Prostate gland (tissue), 2 donors: ENCODE measurements around the gene CNTN4. TPM values are rescaled to one million over a fixed set of nuclear protein-coding genes. Genes with fewer than 3 reads are reported as not detected.

Source experiments
- DNase-seq: peaks from one replicate; pipeline ENCODE4 v3.0.0-alpha.2; 2019; ENCODE audit warnings: low spot score
- H3K27ac ChIP-seq, 2 donors: fragments of 200-600 bp; sonication (generic); 2 replicates each; pipeline ENCODE4 v1.5.1; 2017 to 2019
- H3K27me3 ChIP-seq: fragments of 200-600 bp; sonication (generic); replicated peaks from 2 replicates; pipeline ENCODE4 v1.5.1; 2019; ENCODE audit not compliant: insufficient read depth
- H3K36me3 ChIP-seq, 2 donors: fragments of 200-600 bp; sonication (generic); 1 replicate in 1 of 2; 2 replicates in 1 of 2; pipeline versions ENCODE4 v1.5.1 to v1.8.1; 2017 to 2019
- H3K4me1 ChIP-seq: fragments of 200-600 bp; sonication (generic); replicated peaks from 2 replicates; pipeline ENCODE4 v1.5.1; 2019
- H3K4me3 ChIP-seq, 2 donors: fragments of 200-600 bp; sonication (generic); 2 replicates each; pipeline ENCODE4 v1.5.1; 2017 to 2019
- H3K9me3 ChIP-seq: fragments of 200-600 bp; sonication (generic); 2 replicates; pipeline ENCODE4 v1.5.1; 2017
- POLR2A ChIP-seq: fragments of 450-650 bp; IDR thresholded peaks from one replicate; pipeline ENCODE4 v1.6.1; 2016; ENCODE audit warnings: antibody characterized with exemption, mild to moderate bottlenecking
- POLR2AphosphoS5 ChIP-seq: sonication (generic); formaldehyde crosslinking; IDR thresholded peaks from one replicate; pipeline ENCODE4 v1.6.1; 2017; ENCODE audit warnings: antibody characterized with exemption
- WGBS: methylation state at CpG from one replicate; pipeline ENCODE4 v1.1.5; 2018; 5-methylcytosine and 5-hydroxymethylcytosine counted together
- intact Hi-C: fragments of 100-400 bp; cut with DNase I; formaldehyde crosslinking; loops from one replicate; pipeline ENCODE4 v1.14.2; 2022
- total RNA-seq, 2 donors: library from RNA; depleted of rRNA; stranded (reverse); fragments of >200 nt; gene quantifications; one replicate each; pipeline ENCODE4 v1.1.0, GENCODE V29; 2016
- TF ChIP-seq, protein P1 (sequence below), 4 experiments: fragments of 200-600 bp in 2 of 4; fragments of 450-650 bp in 2 of 4; sonication (generic) in 2 of 4; IDR thresholded peaks; 1 replicate in 3 of 4; 2 replicates in 1 of 4; pipeline ENCODE4 v1.5.1; 2016 to 2019; ENCODE audit warnings: antibody characterized with exemption in 4 of 4, mild to moderate bottlenecking in 2 of 4, moderate library complexity in 2 of 4

The CNTN4 gene
- total RNA-seq, 2 donors from 2014 or later: 1.5 to 5.7 TPM

GRCh38 chr3:2246873-2247648, 148.4 kb downstream of the CNTN4 start:
- Histone ChIP-seq H3K9me3 (no peaks in the 10 kb centered on the region), H3K4me1 (no peaks in the 10 kb centered on the region), H3K27me3 (no peaks in the 10 kb centered on the region), H3K4me3 (no peak overlapping the region), H3K27ac (no peak overlapping the region), H3K36me3 (no peaks in the 10 kb centered on the region)
- DNase-seq: no peak
- TF ChIP-seq POLR2AphosphoS5: no peak
- TF ChIP-seq, protein P1, sequence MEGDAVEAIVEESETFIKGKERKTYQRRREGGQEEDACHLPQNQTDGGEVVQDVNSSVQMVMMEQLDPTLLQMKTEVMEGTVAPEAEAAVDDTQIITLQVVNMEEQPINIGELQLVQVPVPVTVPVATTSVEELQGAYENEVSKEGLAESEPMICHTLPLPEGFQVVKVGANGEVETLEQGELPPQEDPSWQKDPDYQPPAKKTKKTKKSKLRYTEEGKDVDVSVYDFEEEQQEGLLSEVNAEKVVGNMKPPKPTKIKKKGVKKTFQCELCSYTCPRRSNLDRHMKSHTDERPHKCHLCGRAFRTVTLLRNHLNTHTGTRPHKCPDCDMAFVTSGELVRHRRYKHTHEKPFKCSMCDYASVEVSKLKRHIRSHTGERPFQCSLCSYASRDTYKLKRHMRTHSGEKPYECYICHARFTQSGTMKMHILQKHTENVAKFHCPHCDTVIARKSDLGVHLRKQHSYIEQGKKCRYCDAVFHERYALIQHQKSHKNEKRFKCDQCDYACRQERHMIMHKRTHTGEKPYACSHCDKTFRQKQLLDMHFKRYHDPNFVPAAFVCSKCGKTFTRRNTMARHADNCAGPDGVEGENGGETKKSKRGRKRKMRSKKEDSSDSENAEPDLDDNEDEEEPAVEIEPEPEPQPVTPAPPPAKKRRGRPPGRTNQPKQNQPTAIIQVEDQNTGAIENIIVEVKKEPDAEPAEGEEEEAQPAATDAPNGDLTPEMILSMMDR (IDR thresholded peaks at IDR 0.05): no peak
- TF ChIP-seq POLR2A: no peak
- WGBS: 73% methylated on average over 6 of the region's 6 CpGs
- intact Hi-C loops: no loop called here

DNA sequence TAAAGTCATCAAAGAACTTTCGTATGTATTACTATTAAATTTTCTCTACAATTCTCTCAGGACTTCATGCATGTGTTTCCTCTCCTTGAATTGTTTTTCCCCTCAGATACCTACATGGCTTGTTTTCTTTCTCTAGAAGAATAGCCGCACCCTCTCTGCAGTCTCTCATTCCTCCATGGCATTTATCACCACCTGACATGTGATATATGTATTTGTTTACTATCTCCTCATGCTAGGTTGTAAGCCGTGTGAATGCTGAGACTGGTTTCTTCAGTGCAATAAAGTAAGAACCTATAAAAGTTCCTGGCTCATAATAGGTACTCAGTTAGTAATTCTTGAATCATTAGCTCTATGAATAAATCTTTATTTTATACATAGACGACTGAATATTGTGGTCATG, 149.2 kb downstream of the CNTN4 start:
- Histone ChIP-seq H3K27me3 (no peaks in the 10 kb centered on the region), H3K9me3 (no peaks in the 10 kb centered on the region), H3K36me3 (no peaks in the 10 kb centered on the region), H3K27ac (no peak overlapping the region), H3K4me1 (no peaks in the 10 kb centered on the region), H3K4me3 (no peak overlapping the region)
- intact Hi-C loops: no loop called here
- WGBS: 46% methylated on average over 4 of the region's 4 CpGs
- TF ChIP-seq POLR2A (no peak), POLR2AphosphoS5 (no peak)
- TF ChIP-seq, protein P1 (IDR thresholded peaks at IDR 0.05): no peak
- no peak for DNase-seq

DNA sequence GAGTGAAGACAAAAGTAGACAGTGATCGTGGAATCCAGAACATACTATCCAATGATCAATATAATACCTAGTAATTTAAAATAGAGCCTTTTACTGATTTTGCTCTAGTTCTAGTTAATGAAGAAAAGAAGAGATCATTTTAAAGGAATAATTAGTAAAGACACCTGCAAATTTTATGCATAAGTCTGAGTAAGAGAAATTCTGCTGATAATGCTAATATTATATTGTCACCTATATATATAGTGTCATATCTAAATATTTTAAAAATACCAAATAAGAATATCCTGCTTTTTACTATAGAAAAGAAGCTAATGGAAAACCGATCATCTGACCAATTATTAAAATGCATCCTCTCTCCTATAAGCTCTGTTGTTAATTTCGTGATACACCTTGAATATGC, 152.1 kb downstream of the CNTN4 start:
- TF ChIP-seq POLR2AphosphoS5: no peak
- TF ChIP-seq POLR2A: no peak
- Histone ChIP-seq H3K36me3 (no peaks in the 10 kb centered on the region), H3K4me1 (no peaks in the 10 kb centered on the region), H3K27me3 (no peaks in the 10 kb centered on the region), H3K9me3 (no peaks in the 10 kb centered on the region), H3K4me3 (no peak overlapping the region), H3K27ac (no peak overlapping the region)
- intact Hi-C loops: no loop called here
- DNase-seq: no peak
- 92% methylated on average over 3 of the region's 3 CpGs for WGBS

DNA sequence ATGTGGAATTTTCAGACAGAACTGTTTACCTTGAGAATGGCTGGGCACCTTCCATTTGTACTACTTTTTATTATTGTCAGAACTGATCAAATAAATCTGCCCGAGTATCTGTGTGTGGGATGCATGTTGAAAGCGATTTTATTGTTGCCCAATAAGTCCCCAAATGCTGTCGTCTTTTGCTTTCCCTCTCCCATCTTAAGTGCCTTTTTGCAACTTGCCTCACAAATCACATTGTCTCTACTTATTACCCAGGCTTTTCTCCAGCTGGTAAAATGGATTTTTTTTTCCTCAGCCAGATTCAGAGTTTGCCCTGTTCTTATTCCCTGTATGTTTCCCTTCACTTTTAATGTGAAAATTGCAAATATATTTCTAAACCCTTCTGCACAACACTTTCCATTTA, 163.1 kb downstream of the CNTN4 start:
- intact Hi-C loops: no loop called here
- WGBS: 22% methylated on average over 3 of the region's 3 CpGs
- Histone ChIP-seq H3K4me3 (no peak overlapping the region), H3K27ac (no peak overlapping the region), H3K4me1 (no peaks in the 10 kb centered on the region), H3K9me3 (no peaks in the 10 kb centered on the region), H3K27me3 (no peaks in the 10 kb centered on the region), H3K36me3 (no peaks in the 10 kb centered on the region)
- TF ChIP-seq, protein P1 (IDR thresholded peaks at IDR 0.05): no peak
- TF ChIP-seq POLR2AphosphoS5: no peak
- no peak for TF ChIP-seq POLR2A
- DNase-seq: no peak

GRCh38 chr3:2262204-2262603, 163.5 kb downstream of the CNTN4 start:
- 47% methylated on average over 4 of the region's 4 CpGs for WGBS
- no peak overlapping the region for H3K27ac ChIP-seq
- H3K4me1 ChIP-seq: no peaks in the 10 kb centered on the region
- no peak overlapping the region for H3K4me3 ChIP-seq
- no peaks in the 10 kb centered on the region for H3K36me3 ChIP-seq
- TF ChIP-seq POLR2AphosphoS5 (no peak), POLR2A (no peak)
- TF ChIP-seq, protein P1 (IDR thresholded peaks at IDR 0.05): no peak
- H3K27me3 ChIP-seq: no peaks in the 10 kb centered on the region
- H3K9me3 ChIP-seq: no peaks in the 10 kb centered on the region
- DNase-seq: no peak
- intact Hi-C loops: no loop called here
